Effector memory CD4-positive, alpha-beta T cell (primary cell): Measurements from ENCODE around the gene CNTN5.

ENCODE experiments used
- DNase-seq, 3 donors: peaks; one replicate each; pipeline ENCODE4 v3.0.0-alpha.2; 2020
- H3K27ac ChIP-seq: 2 replicates; pipeline ENCODE4 v1.7.0; 2013; ENCODE audit warnings: mild to moderate bottlenecking, low read length, moderate library complexity; ENCODE audit not compliant: insufficient read depth, poor library complexity, severe bottlenecking
- H3K27me3 ChIP-seq: replicated peaks from 2 replicates; pipeline ENCODE4 v1.7.0; 2013; ENCODE audit warnings: mild to moderate bottlenecking, low read length; ENCODE audit not compliant: insufficient read depth, control insufficient read depth, poor library complexity, severe bottlenecking
- H3K36me3 ChIP-seq: 2 replicates; pipeline ENCODE4 v1.7.0; 2013; ENCODE audit warnings: mild to moderate bottlenecking, low read length, moderate library complexity; ENCODE audit not compliant: control insufficient read depth, insufficient read depth
- H3K4me1 ChIP-seq: 2 replicates; pipeline ENCODE4 v1.7.0; 2013; ENCODE audit warnings: low read length, mild to moderate bottlenecking; ENCODE audit not compliant: control insufficient read depth, insufficient read depth, poor library complexity, severe bottlenecking
- H3K4me3 ChIP-seq: 2 replicates; pipeline ENCODE4 v1.7.0; 2013; ENCODE audit warnings: low read length, low read depth, mild to moderate bottlenecking; ENCODE audit not compliant: insufficient read depth, poor library complexity, severe bottlenecking
- H3K9me3 ChIP-seq: 2 replicates; pipeline ENCODE4 v1.7.0; 2013; ENCODE audit warnings: mild to moderate bottlenecking, low read length, moderate library complexity; ENCODE audit not compliant: control insufficient read depth

The CNTN5 gene

GRCh38 chr11:99706848-99707247 is 686.1 kb downstream of the CNTN5 start:
- Histone ChIP-seq H3K27ac (no peak overlapping the region), H3K9me3 (no peaks in the 10 kb centered on the region), H3K4me3 (no peak overlapping the region), H3K36me3 (no peaks in the 10 kb centered on the region), H3K4me1 (no peaks in the 10 kb centered on the region), H3K27me3 (no peaks in the 10 kb centered on the region)
- no peak for DNase-seq

DNA sequence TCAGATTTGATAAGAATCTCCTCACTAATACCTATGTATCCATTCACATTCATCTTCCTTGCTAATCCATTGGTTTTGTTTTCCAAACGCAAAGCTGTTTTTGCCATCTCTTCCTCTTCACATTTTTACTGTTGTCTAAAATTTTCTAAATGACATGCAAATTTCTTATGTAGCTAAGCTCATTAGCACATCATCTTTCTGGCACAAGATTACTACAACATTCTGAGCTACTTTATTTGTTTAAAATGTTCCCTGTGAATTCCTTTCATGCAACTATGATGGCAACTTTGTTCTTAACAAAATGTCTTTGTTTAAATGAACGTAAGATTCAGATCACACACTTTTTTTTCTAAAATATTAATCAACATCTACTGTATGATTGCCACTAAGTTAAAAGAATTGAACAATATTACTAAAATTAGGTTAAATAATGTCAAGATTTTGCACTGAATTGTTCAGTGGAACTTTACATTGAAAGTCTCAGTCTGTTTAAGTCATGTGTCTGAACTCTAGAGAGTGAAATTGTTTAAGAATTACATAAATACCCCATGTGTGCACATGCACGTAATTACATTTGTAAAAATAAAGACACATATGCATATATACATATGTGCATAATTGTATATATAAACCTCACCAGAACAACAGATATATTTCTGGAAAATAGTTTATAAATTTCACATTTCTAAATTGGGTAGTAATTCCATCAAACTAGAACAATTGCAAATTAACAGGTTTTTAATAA is 688.4 kb downstream of the CNTN5 start:
- no peaks in the 10 kb centered on the region for H3K27me3 ChIP-seq
- no peak overlapping the region for H3K27ac ChIP-seq
- no peak overlapping the region for H3K4me3 ChIP-seq
- no peaks in the 10 kb centered on the region for H3K9me3 ChIP-seq
- no peak for DNase-seq
- no peaks in the 10 kb centered on the region for H3K36me3 ChIP-seq
- no peaks in the 10 kb centered on the region for H3K4me1 ChIP-seq

- Histone ChIP-seq H3K4me1 (no peaks in the 10 kb centered on the region), H3K36me3 (no peaks in the 10 kb centered on the region), H3K4me3 (no peak overlapping the region), H3K9me3 (no peaks in the 10 kb centered on the region), H3K27ac (no peak overlapping the region), H3K27me3 (no peaks in the 10 kb centered on the region)
- DNase-seq, result no peak
These were observed 695.6 kb downstream of the CNTN5 start for GRCh38 chr11:99716302-99716701.

- Histone ChIP-seq H3K4me3 (no peak overlapping the region), H3K9me3 (no peaks in the 10 kb centered on the region), H3K36me3 (no peaks in the 10 kb centered on the region)
These were observed 697.5 kb downstream of the CNTN5 start for GRCh38 chr11:99718291-99718690.

DNA sequence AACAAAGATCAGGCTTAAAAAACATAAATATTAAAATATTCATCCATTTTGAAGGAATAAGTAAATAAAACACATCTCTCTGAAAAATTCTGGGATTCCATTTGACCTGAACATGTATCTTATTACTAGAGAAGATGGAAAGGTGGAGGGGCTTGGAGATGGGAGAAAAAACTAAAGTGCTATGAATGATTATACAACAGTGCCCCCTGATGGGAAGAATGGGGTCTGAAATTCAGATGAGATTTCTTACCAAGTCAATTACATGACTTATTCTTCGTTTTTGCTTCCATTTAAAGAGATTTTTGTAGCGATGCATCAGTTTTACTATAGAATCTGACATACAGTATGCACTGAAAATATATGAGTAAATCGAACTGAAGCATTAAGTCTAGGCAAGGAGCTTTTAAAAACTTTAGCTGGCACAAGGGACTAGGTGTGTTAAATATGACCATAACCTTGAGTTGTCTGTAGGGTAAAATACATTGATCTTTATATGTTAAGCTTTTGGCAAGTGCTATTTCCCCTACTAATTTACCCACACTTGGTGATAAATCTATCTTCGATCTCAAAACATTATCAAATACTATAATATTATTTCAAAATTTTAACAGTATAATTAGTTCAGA is 718.8 kb downstream of the CNTN5 start:
- Histone ChIP-seq H3K9me3 (no peaks in the 10 kb centered on the region), H3K36me3 (no peaks in the 10 kb centered on the region), H3K27ac (no peak overlapping the region), H3K27me3 (no peaks in the 10 kb centered on the region), H3K4me1 (no peaks in the 10 kb centered on the region), H3K4me3 (no peak overlapping the region)
- DNase-seq, result no peak

More at GRCh38 chr11:99718291-99718690, 697.5 kb downstream of the CNTN5 start:
- no peaks in the 10 kb centered on the region for H3K27me3 ChIP-seq
- no peak for DNase-seq
- no peaks in the 10 kb centered on the region for H3K4me1 ChIP-seq
- no peak overlapping the region for H3K27ac ChIP-seq

GRCh38 chr11:99742501-99742900 is 721.8 kb downstream of the CNTN5 start:
- no peak overlapping the region for H3K4me3 ChIP-seq
- no peaks in the 10 kb centered on the region for H3K4me1 ChIP-seq
- no peaks in the 10 kb centered on the region for H3K9me3 ChIP-seq
- no peaks in the 10 kb centered on the region for H3K36me3 ChIP-seq
- H3K27ac ChIP-seq, result no peak overlapping the region
- H3K27me3 ChIP-seq, result no peaks in the 10 kb centered on the region
- DNase-seq, result no peak

DNA sequence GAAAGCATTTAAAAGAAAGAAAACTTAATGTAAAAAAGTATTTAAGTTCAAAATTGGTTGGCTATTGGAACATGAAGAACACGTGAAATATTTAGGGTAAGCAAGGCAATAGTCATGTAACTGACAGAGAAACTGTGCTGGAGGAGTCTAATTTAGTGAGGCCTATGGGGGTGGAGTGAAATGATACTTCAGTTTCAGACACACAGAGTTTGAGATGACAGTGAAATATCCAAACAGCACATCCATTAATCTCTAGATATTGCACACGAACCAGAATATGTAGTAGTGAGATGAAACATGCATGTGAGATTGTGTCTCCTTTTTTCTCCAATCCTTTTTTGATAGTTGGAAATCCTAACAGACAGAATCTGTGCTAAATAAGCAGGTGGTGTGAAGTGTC is 739.0 kb downstream of the CNTN5 start:
- H3K27me3 ChIP-seq, result no peaks in the 10 kb centered on the region
- H3K27ac ChIP-seq, result no peak overlapping the region
- no peak for DNase-seq
- H3K4me3 ChIP-seq, result no peak overlapping the region
- no peaks in the 10 kb centered on the region for H3K9me3 ChIP-seq
- H3K36me3 ChIP-seq, result no peaks in the 10 kb centered on the region
- no peaks in the 10 kb centered on the region for H3K4me1 ChIP-seq

GRCh38 chr11:99766811-99767210 is 746.1 kb downstream of the CNTN5 start:
- Histone ChIP-seq H3K9me3 (no peaks in the 10 kb centered on the region), H3K27me3 (no peaks in the 10 kb centered on the region), H3K36me3 (no peaks in the 10 kb centered on the region), H3K4me3 (no peak overlapping the region), H3K27ac (no peak overlapping the region), H3K4me1 (no peaks in the 10 kb centered on the region)
- DNase-seq, result no peak

GRCh38 chr11:99773646-99774045 is 752.9 kb downstream of the CNTN5 start:
- Histone ChIP-seq H3K9me3 (no peaks in the 10 kb centered on the region), H3K4me1 (no peaks in the 10 kb centered on the region), H3K36me3 (no peaks in the 10 kb centered on the region), H3K27me3 (no peaks in the 10 kb centered on the region), H3K4me3 (no peak overlapping the region), H3K27ac (no peak overlapping the region)
- no peak for DNase-seq

GRCh38 chr11:99781074-99781473 is 760.3 kb downstream of the CNTN5 start:
- no peak overlapping the region for H3K4me3 ChIP-seq

More at GRCh38 chr11:99781074-99781473, 760.3 kb downstream of the CNTN5 start:
- no peak for DNase-seq
- H3K9me3 ChIP-seq, result no peaks in the 10 kb centered on the region
- H3K4me1 ChIP-seq, result no peaks in the 10 kb centered on the region
- no peaks in the 10 kb centered on the region for H3K27me3 ChIP-seq
- H3K27ac ChIP-seq, result no peak overlapping the region
- H3K36me3 ChIP-seq, result no peaks in the 10 kb centered on the region
